Measurements from ENCODE around the gene NOP53. TPM values are rescaled to one million over a fixed set of nuclear protein-coding genes. Genes with fewer than 3 reads are reported as not detected.
A peak's percentile ranks its signal among the peaks of the same experiment; 100 is the strongest.

Gene NOP53
- total and polyA plus RNA-seq, 2 donors (not counting 3 experiments of a cell fraction or from before 2014, with no cell fraction given) = 119 to 150 TPM

GRCh38 chr19:47765523-47766358 lies 20.4 kb downstream of the NOP53 start:
- ChIA-PET POLR2A (interaction anchor here (0.6 to 0.9 kb wide), 2 partner anchors 8 to 28 kb away, joined by 3 read pairs; no protein-coding TSS in a partner anchor), CTCF (interaction anchor here (0.6 to 7.3 kb wide), 22 partner anchors 10 to 104 kb away, joined by 3 to 169 read pairs (median 6); partner anchors contain the start of genes EHD2 and SELENOW)
- H3K4me3 ChIP-seq (replicated peaks in 1 of 3; ENCODE audit: insufficient read depth in 1 of 3, low read depth in 1 of 3, low read length in 3 of 3) = no peak overlapping the region
- FAIRE-seq = peak; percentile 83
- dilution Hi-C loops (cut with MboI; ENCODE audit: extremely low pct_ligation_motif_present, low sequenced_read_pairs) = no loop called here
- H2AFZ ChIP-seq (ENCODE audit: low read depth, low read length) = no peak overlapping the region
- H3K36me3 ChIP-seq (ENCODE audit: control insufficient read depth in 2 of 2, extremely low read depth in 1 of 2, insufficient read depth in 2 of 2, low read length in 2 of 2) = no peaks in the 10 kb centered on the region
- intact Hi-C loops (cut with micrococcal nuclease) = loop anchor here (1.0 kb wide), 2 partner anchors 13 to 23 kb away; partner anchors contain the start of gene SELENOW
- H3K79me2 ChIP-seq (ENCODE audit: control insufficient read depth, insufficient read depth, low read length) = no peaks in the 10 kb centered on the region
- TF ChIP-seq CTCF (IDR thresholded peaks at IDR 0.05; ENCODE audit: extremely low read depth in 1 of 2, insufficient read depth in 1 of 2, low read depth in 1 of 2, low read length in 2 of 2) (peak; percentile 79 to 93), GATA2 (IDR thresholded peaks at IDR 0.05; ENCODE audit: insufficient read depth, insufficient read length, low read depth, low read length) (no peak)
- no peak overlapping the region for H3K9ac ChIP-seq (replicated peaks; ENCODE audit: extremely low read depth, insufficient read depth, low read length)
- no peak overlapping the region for H3K4me2 ChIP-seq (ENCODE audit: insufficient read depth, low read length)
- H3K27me3 ChIP-seq (ENCODE audit: control insufficient read depth in 2 of 2, insufficient read depth in 2 of 2, low read length in 2 of 2) = peaks cover 0 to 2% of the 10 kb centered on the region in 2 experiments
- no peak overlapping the region for H3K27ac ChIP-seq (ENCODE audit: insufficient read depth, low read depth, low read length)
- DNase-seq (ENCODE audit: low read depth, low spot score) = peak; percentile 58
- H4K20me1 ChIP-seq (replicated peaks; ENCODE audit: control insufficient read depth, extremely low read depth, insufficient read depth, low read length) = no peaks in the 10 kb centered on the region
- no peaks in the 10 kb centered on the region for H3K9me3 ChIP-seq (replicated peaks; ENCODE audit: control insufficient read depth, insufficient read depth, low read length)
- H3K4me1 ChIP-seq (ENCODE audit: control insufficient read depth, extremely low read depth, insufficient read depth, low read length) = peaks cover 4% of the 10 kb centered on the region
- BruUV-seq (replicated peaks) = no TSS peak
- no peaks in the 10 kb centered on the region for H3K9me1 ChIP-seq (replicated peaks; ENCODE audit: control insufficient read depth, extremely low read depth, insufficient read depth, low read length)

GRCh38 chr19:47766359-47766620 lies 20.9 kb downstream of the NOP53 start:
- TF ChIP-seq GATA2 (IDR thresholded peaks at IDR 0.05; ENCODE audit: insufficient read depth, insufficient read length, low read depth, low read length) (no peak), FOS (IDR thresholded peaks at IDR 0.05; ENCODE audit: borderline replicate concordance, insufficient read depth, low read length) (no peak), JUN (IDR thresholded peaks at IDR 0.05; ENCODE audit: borderline replicate concordance, insufficient read depth, insufficient read length, low read depth) (no peak), MAX (IDR thresholded peaks at IDR 0.05; ENCODE audit: insufficient read depth, insufficient read length) (no peak), POLR2A (IDR thresholded peaks at IDR 0.05; ENCODE audit: low read depth, low read length) (no peak), POLR2AphosphoS5 (IDR thresholded peaks at IDR 0.05; ENCODE audit: insufficient read depth, low read depth, low read length) (no peak), CTCF (IDR thresholded peaks at IDR 0.05; ENCODE audit: extremely low read depth in 1 of 2, insufficient read depth in 1 of 2, low read depth in 1 of 2, low read length in 2 of 2) (no peak), EZH2 (IDR thresholded peaks at IDR 0.05; ENCODE audit: borderline replicate concordance, low read depth, low read length, severe bottlenecking) (no peak), MYC (IDR thresholded peaks at IDR 0.05; ENCODE audit: low read depth, low read length) (no peak)

More at GRCh38 chr19:47766359-47766620, 20.9 kb downstream of the NOP53 start:
- Histone ChIP-seq H3K9ac (replicated peaks; ENCODE audit: extremely low read depth, insufficient read depth, low read length) (no peak overlapping the region), H3K27ac (ENCODE audit: insufficient read depth, low read depth, low read length) (no peak overlapping the region), H3K79me2 (ENCODE audit: control insufficient read depth, insufficient read depth, low read length) (no peaks in the 10 kb centered on the region), H2AFZ (ENCODE audit: low read depth, low read length) (no peak overlapping the region), H3K9me3 (replicated peaks; ENCODE audit: control insufficient read depth, insufficient read depth, low read length) (no peaks in the 10 kb centered on the region), H3K4me3 (replicated peaks in 1 of 3; ENCODE audit: insufficient read depth in 1 of 3, low read depth in 1 of 3, low read length in 3 of 3) (no peak overlapping the region), H3K4me1 (ENCODE audit: control insufficient read depth, extremely low read depth, insufficient read depth, low read length) (peaks cover 4% of the 10 kb centered on the region), H3K27me3 (ENCODE audit: control insufficient read depth in 2 of 2, insufficient read depth in 2 of 2, low read length in 2 of 2) (peaks cover 0 to 2% of the 10 kb centered on the region in 2 experiments), H3K36me3 (ENCODE audit: control insufficient read depth in 2 of 2, extremely low read depth in 1 of 2, insufficient read depth in 2 of 2, low read length in 2 of 2) (no peaks in the 10 kb centered on the region), H4K20me1 (replicated peaks; ENCODE audit: control insufficient read depth, extremely low read depth, insufficient read depth, low read length) (no peaks in the 10 kb centered on the region), H3K4me2 (ENCODE audit: insufficient read depth, low read length) (no peak overlapping the region), H3K9me1 (replicated peaks; ENCODE audit: control insufficient read depth, extremely low read depth, insufficient read depth, low read length) (no peaks in the 10 kb centered on the region)
- intact Hi-C loops (cut with micrococcal nuclease) (loop anchor here (1.0 kb wide), 2 partner anchors 12 to 22 kb away; partner anchors contain the start of gene SELENOW), dilution Hi-C loops (cut with MboI; ENCODE audit: extremely low pct_ligation_motif_present, low sequenced_read_pairs) (no loop called here)
- ChIA-PET CTCF (interaction anchor here (0.7 to 7.3 kb wide), 17 partner anchors 10 to 103 kb away, joined by 3 to 169 read pairs (median 6); partner anchors contain the start of genes EHD2 and SELENOW), POLR2A (no interaction called here)
- no TSS peak for BruUV-seq (replicated peaks)
- DNase-seq (ENCODE audit: low read depth, low spot score) (no peak), FAIRE-seq (no peak)

All from endothelial cell of umbilical vein (primary cell).